OCI-LY3 (cell line): ENCODE results near the gene REST.

Experiments used
- H2AFZ ChIP-seq: fragments of 200-600, 300-600 bp; shearing (Covaris generic); 2 replicates; pipeline ENCODE4 v1.6.0; 2014; ENCODE audit warnings: antibody characterized with exemption, low read depth, low read length
- H3K27ac ChIP-seq: fragments of 200-600, 300-600 bp; sonication (generic); 2 replicates; pipeline ENCODE4 v1.5.1; 2014; ENCODE audit warnings: mild to moderate bottlenecking, low read length, moderate library complexity, mixed read lengths
- H3K27me3 ChIP-seq: fragments of 200-600, 300-600 bp; sonication (generic); 2 replicates; pipeline ENCODE4 v1.6.1; 2014; ENCODE audit warnings: low read depth, low read length, mixed read lengths
- H3K36me3 ChIP-seq: fragments of 200-600, 300-600 bp; sonication (generic); replicated peaks from 2 replicates; pipeline ENCODE3; 2014; ENCODE audit warnings: low read depth, low read length, mixed read lengths
- H3K4me1 ChIP-seq: fragments of 300-600, 200-600 bp; sonication (generic); 2 replicates; pipeline ENCODE4 v1.6.1; 2014; ENCODE audit warnings: low read length, mixed read lengths
- H3K4me2 ChIP-seq: fragments of 200-600, 300-600 bp; sonication (generic); 2 replicates; pipeline ENCODE4 v1.6.1; 2014; ENCODE audit warnings: low read length, mixed read lengths
- H3K4me3 ChIP-seq: fragments of 300-600, 200-600 bp; sonication (generic); 2 replicates; pipeline ENCODE4 v1.5.1; 2014; ENCODE audit warnings: antibody characterized with exemption, mild to moderate bottlenecking, low read length, moderate library complexity
- H3K79me2 ChIP-seq: fragments of 300-600, 200-600 bp; shearing (Covaris generic); 2 replicates; pipeline ENCODE4 v1.6.1; 2014; ENCODE audit warnings: mild to moderate bottlenecking, low read length, mixed read lengths
- H3K9ac ChIP-seq: fragments of 300-600, 200-600 bp; shearing (Covaris generic); 2 replicates; pipeline ENCODE4 v1.6.0; 2014; ENCODE audit warnings: mild to moderate bottlenecking, low read length, moderate library complexity
- H3K9me3 ChIP-seq: fragments of 200-600, 300-600 bp; shearing (Covaris generic); 2 replicates; pipeline ENCODE4 v1.6.1; 2014; ENCODE audit warnings: low read length, mixed read lengths; ENCODE audit not compliant: insufficient read depth
- H4K20me1 ChIP-seq: fragments of 200-600, 300-600 bp; sonication (generic); 2 replicates; pipeline ENCODE4 v1.6.1; 2016; ENCODE audit warnings: low read length, mixed read lengths; ENCODE audit not compliant: insufficient read depth
- CTCF ChIP-seq: fragments of 200-600, 300-600 bp; sonication (generic); IDR thresholded peaks from 2 replicates; pipeline ENCODE4 v1.5.1; 2014; ENCODE audit warnings: antibody characterized with exemption, low read length, low read depth
- EZH2phosphoT487 ChIP-seq: fragments of 200-600 bp; shearing (Covaris generic); IDR thresholded peaks from 2 replicates; pipeline ENCODE4 v1.6.1; 2018; ENCODE audit warnings: antibody characterized with exemption, mixed run types, low read depth

Gene REST

GRCh38 chr4:56972809-56973208 lies 65.1 kb downstream of the REST start:
- Histone ChIP-seq H3K4me3 (no peak overlapping the region), H3K4me1 (peaks cover 5% of the 10 kb centered on the region), H3K36me3 (peaks cover 53% of the 10 kb centered on the region), H3K79me2 (peaks cover 49% of the 10 kb centered on the region), H3K27me3 (no peaks in the 10 kb centered on the region), H3K9ac (no peak overlapping the region), H3K9me3 (peaks cover 14% of the 10 kb centered on the region; the same call in 1 of the 2 replicates), H4K20me1 (peaks cover 11% of the 10 kb centered on the region), H3K27ac (no peak overlapping the region), H3K4me2 (no peak overlapping the region), H2AFZ (no peak overlapping the region)
- TF ChIP-seq CTCF (no peak), EZH2phosphoT487 (no peak)

GRCh38 chr4:56973336-56973735 lies 65.6 kb downstream of the REST start:
- Histone ChIP-seq H3K79me2 (peaks cover 49% of the 10 kb centered on the region), H3K27ac (no peak overlapping the region), H3K4me1 (peaks cover 5% of the 10 kb centered on the region), H4K20me1 (peaks cover 11% of the 10 kb centered on the region), H3K4me3 (no peak overlapping the region), H3K27me3 (no peaks in the 10 kb centered on the region), H3K4me2 (no peak overlapping the region), H3K9ac (no peak overlapping the region), H3K9me3 (peaks cover 14% of the 10 kb centered on the region; the same call in 1 of the 2 replicates), H3K36me3 (peaks cover 53% of the 10 kb centered on the region), H2AFZ (no peak overlapping the region)
- TF ChIP-seq EZH2phosphoT487 (no peak), CTCF (no peak)

GRCh38 chr4:56976283-56976836 lies 68.7 kb downstream of the REST start:
- Histone ChIP-seq H3K9ac (peak overlapping the region; percentile 88), H3K4me2 (peak overlapping the region; percentile 93), H3K9me3 (peaks cover 14% of the 10 kb centered on the region; the same call in 1 of the 2 replicates), H4K20me1 (peaks cover 27% of the 10 kb centered on the region), H3K27me3 (no peaks in the 10 kb centered on the region), H3K27ac (no peak overlapping the region), H2AFZ (no peak overlapping the region), H3K36me3 (peaks cover 42% of the 10 kb centered on the region), H3K4me3 (peak overlapping the region; percentile 97), H3K79me2 (peaks cover 79% of the 10 kb centered on the region), H3K4me1 (peaks cover 14% of the 10 kb centered on the region)
- TF ChIP-seq CTCF, result no peak
- no peak for TF ChIP-seq EZH2phosphoT487

- peak overlapping the region; percentile 71; the same call in 1 of the 2 replicates for H2AFZ ChIP-seq
- H3K4me3 ChIP-seq, result peak overlapping the region; percentile 97
- H4K20me1 ChIP-seq, result peaks cover 33% of the 10 kb centered on the region
- H3K27me3 ChIP-seq, result no peaks in the 10 kb centered on the region
- H3K79me2 ChIP-seq, result peaks cover 84% of the 10 kb centered on the region
- H3K9ac ChIP-seq, result peak overlapping the region; percentile 88
- H3K27ac ChIP-seq, result peak overlapping the region; percentile 94
- H3K36me3 ChIP-seq, result peaks cover 44% of the 10 kb centered on the region
- H3K9me3 ChIP-seq, result peaks cover 14% of the 10 kb centered on the region; the same call in 1 of the 2 replicates
- peak overlapping the region; percentile 93 for H3K4me2 ChIP-seq
- peaks cover 14% of the 10 kb centered on the region for H3K4me1 ChIP-seq
- no peak for TF ChIP-seq EZH2phosphoT487
- TF ChIP-seq CTCF, result peak; percentile 10
Measured at GRCh38 chr4:56976837-56977320, 69.2 kb downstream of the REST start.
